GM18867 (cell line): Measurements from ENCODE around the gene EFS.
"Not testable (repeated sequence)": the region's sequence is repeated elsewhere in the genome, so short reads cannot be mapped to it uniquely, and the experiment has no call there.

Experiments used
- ATAC-seq: cut with Tn5 transposase; IDR thresholded peaks from one replicate; pipeline ENCODE4 v1.9.1; 2021; ENCODE audit warnings: mild to moderate bottlenecking, moderate library complexity; ENCODE audit not compliant: unreplicated experiment

The EFS gene

DNA sequence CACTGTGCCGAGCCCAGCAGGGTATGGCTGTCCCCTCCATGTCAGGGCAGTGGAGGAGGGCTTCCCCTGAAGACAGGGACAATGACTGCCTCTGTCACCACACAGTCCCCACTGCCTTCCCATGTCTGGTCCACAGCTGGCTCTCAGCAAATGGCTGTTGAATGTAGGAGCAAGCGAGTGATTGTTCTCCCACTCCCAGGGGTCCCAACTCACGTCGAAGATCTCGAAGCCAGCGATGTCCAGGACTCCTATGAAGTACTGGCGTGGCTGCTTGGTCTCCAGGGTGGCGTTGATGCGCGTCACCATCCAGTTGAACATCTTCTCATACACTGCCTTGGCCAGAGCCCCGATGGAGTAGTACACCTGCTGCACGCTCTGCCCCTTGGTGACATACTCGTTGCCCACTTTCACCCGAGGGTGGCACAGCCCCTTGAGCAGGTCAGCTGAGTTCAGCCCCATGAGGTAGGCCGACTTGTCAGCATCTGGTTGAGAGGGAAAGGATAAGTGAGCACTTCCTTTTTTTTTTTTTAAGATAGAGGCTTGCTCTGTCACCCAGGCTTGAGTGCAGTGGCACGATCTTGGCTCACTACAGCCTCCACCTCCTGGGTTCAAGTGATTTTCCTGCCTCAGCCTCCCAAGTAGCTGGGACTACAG lies 35.7 kb upstream of the EFS start:
- ATAC-seq: not testable (repeated sequence)

DNA sequence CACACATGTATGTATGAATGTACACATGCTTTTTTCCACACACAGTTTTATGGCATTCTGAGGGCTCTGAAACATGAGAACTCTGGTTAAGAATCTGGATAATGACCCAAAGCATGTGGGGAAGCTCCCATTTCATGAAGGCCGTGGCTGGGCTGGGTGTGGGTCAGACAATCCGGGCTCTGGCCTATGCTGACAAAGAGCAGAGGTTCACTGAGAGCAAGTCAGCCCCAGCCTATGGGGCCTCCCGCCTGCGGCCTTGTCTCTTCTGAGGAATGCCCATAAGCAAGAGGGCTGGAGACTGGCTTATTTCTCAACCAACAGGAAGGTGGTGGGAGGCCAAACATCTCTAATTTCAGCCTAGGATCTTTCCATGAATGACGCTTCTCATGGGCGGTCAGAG lies 34.6 kb upstream of the EFS start:
- no peak for ATAC-seq

- ATAC-seq: no peak
Measured at GRCh38 chr14:23399136-23399535, 34.2 kb upstream of the EFS start.

DNA sequence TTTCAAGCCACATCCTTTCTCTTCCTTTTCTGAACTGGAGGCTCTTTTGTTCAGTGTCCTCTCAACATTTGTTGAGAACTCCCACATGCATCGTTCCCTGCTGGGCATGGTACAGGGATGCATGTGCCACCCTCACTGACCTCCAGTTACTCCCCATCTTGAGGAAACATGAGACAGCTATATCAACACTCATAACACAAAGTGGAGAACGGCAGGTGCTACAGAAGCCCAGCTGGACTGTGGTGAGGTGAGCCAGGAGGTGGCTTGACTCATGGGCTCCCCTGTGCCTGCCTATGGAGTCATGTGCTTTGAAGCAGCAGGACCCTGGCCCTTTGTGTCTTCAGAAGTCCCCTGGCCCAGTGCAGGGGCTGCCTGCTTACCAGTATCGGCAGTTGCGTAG lies 33.4 kb upstream of the EFS start:
- ATAC-seq: no peak

GRCh38 chr14:23396781-23397407 lies 31.9 kb upstream of the EFS start:
- no peak for ATAC-seq

GRCh38 chr14:23396126-23396525 lies 31.2 kb upstream of the EFS start:
- no peak for ATAC-seq

GRCh38 chr14:23392613-23393012 lies 27.6 kb upstream of the EFS start:
- no peak for ATAC-seq

- not testable (repeated sequence) for ATAC-seq
Measured at GRCh38 chr14:23389871-23390270, 24.9 kb upstream of the EFS start.

DNA sequence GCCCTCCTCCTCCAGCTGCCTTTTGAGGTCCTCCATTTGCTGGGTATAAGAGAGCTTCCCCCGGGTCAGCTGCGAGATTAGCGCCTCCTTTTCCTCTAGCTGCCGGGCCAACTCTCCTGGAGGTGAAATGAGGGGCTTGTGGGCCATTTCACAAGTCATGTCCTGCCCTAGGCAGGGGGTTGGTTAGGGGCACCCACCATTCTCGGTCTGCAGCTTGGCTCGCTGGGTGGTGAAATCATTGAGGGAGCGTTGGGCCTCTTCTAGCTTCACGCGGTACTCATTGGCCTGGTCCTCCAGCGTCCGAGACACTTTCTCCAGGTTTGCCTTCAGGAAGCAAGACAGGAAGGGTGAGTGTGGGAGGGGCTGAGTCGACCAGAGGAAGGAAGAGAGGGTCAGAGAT lies 24.4 kb upstream of the EFS start:
- no peak for ATAC-seq

DNA sequence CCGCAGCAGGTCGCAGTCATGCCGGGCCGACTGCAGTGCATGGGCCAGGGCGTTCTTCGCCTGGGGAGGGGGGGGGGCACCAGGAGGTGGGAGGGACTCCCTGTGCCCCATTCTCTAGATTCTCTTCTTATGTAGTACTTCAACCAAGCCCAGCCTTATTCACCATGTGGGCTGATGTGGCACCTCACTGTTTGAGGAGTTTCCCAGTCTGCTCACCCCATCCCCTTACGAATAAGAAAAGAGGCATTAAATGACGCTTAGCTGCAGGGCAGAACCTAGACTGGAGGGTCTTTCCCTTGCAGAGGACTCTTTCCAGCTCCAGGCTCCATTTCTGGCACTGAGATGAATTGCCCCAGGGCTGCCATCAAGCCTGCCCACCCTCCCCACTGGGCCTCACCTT lies 24.0 kb upstream of the EFS start:
- ATAC-seq: no peak

- ATAC-seq: no peak
Measured at GRCh38 chr14:23387916-23388882, 23.2 kb upstream of the EFS start.

- no peak for ATAC-seq
Measured at GRCh38 chr14:23386999-23387398, 22.0 kb upstream of the EFS start.

DNA sequence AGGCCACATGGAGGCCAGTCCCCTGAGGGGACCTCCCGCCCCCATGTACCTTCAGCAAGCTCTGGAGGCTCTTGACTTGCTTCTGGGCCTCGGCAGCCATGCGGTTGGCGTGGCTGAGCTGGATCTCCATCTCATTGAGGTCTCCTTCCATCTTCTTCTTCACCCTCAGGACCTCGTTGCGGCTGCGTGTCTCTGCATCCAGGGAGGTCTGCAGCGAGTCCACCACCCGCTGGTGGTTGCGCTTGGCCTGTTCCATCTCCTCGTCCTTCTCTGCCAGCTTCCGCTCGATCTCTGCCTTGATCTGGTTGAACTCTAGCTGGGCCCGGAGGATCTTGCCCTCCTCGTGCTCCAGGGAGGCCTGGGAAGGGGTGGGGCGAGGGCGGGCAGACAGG lies 21.3 kb upstream of the EFS start:
- ATAC-seq: not testable (repeated sequence)

- no peak for ATAC-seq
Measured at GRCh38 chr14:23385642-23386265, 20.8 kb upstream of the EFS start.

DNA sequence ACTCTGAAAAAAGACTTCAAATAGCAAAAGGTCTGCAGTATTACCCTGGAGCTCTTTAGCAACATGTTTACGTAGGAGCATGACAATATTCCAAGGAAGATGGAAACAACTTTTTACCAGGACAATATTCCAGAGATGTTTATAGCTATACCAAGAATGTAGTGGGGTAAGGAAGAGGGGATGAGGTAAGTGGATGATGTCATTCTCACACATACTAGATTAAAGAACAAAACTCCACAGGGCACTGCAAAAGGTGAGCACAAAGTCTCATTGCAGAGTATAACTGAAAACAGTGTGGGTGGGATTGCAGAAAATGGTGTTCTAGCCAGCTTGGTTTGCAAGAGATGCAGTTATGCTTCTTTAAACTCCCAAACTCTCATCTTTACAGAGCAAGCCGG lies 20.3 kb upstream of the EFS start:
- no peak for ATAC-seq

DNA sequence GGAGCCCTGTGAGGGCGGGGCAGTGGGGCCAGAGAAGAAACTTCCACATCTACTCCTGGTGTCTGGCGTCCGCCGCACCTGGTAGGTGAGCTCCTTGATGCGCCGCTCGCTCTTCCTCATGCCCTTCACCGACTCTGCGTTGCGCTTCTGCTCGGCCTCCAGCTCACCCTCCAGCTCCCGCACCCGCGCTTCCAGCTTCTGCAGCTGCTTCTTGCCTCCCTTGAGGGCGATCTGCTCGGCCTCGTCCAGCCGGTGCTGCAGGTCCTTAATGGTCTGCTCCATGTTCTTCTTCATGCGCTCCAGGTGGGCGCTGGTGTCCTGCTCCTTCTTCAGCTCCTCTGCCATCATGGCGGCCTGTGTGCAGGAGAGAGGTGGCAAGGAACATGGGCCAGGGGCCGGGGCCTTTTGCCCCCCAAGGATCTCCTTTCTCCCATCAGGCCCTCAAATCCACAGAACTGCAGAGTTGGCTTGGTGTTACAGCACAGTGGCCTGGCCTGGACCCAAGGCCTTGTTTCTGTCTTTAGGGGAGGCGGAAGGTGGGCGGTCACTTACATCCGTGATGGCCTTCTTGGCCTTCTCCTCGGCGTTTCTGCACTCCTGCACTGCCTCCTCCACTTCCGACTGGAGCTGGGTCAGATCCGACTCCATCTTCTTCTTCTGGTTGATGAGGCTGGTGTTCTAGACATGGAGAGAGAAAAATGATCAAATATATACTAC lies 19.6 kb upstream of the EFS start:
- no peak for ATAC-seq

- ATAC-seq: no peak
Measured at GRCh38 chr14:23382731-23383440, 17.9 kb upstream of the EFS start.

- ATAC-seq: no peak
Measured at GRCh38 chr14:23382276-23382675, 17.3 kb upstream of the EFS start.

GRCh38 chr14:23381871-23382270 lies 16.9 kb upstream of the EFS start:
- ATAC-seq: no peak

DNA sequence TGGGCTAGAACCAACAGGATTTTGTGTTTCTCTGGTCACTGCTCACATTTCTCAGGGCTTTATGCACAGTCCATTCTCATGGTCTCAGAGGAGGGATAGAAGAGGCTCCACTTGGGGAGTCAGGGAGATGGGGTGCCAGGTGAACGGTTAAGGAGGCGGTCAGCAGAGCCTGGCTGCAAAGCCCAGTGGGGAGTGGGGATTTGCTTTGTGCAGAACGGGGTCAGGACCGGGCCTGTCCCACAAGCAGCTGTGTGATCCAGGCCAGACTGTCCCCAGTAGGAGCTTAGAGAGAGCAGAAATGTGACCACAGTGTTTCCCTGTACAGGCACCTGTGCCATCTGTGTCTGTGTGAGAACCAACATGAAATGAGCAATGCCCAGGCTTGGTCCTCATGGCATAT lies 16.0 kb upstream of the EFS start:
- no peak for ATAC-seq
